GM21381 (cell line): ENCODE data around the gene GOT2.
A peak's percentile ranks its signal among the peaks of the same experiment; 100 is the strongest.
"Not testable (repeated sequence)": the region's sequence is repeated elsewhere in the genome, so short reads cannot be mapped to it uniquely, and the experiment has no call there.

Source experiments
- ATAC-seq: cut with Tn5 transposase; IDR thresholded peaks from one replicate; pipeline ENCODE4 v1.9.1; 2021; ENCODE audit warnings: mild to moderate bottlenecking, moderate library complexity; ENCODE audit not compliant: unreplicated experiment

The GOT2 gene

GRCh38 chr16:58723109-58723508, 11.0 kb downstream of the GOT2 start:
- ATAC-seq = no peak

GRCh38 chr16:58717994-58718393, 16.1 kb downstream of the GOT2 start:
- no peak for ATAC-seq

DNA sequence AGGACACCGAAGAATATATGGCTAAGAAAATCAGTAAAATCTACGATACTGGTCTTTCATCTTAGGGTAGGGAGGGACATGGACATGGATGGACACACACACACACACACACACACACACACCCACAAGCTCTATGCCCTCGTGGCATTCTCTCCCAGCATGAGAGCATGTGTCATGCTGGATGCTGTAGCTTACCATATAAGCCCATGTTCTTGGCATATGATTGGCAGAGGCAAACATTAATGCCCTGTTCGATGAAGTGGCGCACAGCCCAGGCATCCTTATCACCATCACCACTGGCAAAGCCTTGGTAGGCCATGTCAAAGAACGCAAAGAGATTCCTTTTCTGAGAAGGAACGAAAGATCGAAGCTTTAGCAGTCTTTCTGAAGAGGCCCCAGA, 17.6 kb downstream of the GOT2 start:
- ATAC-seq = no peak

DNA sequence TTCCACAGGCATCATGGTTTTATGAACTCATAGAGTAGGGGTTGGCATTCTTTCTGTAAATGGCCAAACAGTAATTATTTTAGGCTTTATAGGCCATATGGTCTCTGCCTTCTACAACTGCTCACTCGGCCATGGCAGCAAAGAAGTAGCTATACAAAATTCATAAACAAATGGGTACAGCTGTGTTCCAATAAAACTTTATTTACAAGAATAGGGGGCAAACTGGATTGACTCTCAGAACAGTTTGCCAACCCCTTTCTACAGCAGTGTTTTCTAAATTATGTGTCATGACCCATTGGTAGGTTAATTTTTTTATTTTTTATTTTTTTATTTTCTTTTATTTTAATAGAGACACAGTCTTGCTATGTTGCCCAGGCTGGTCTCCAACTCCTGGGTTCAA, 20.4 kb downstream of the GOT2 start:
- no peak for ATAC-seq

DNA sequence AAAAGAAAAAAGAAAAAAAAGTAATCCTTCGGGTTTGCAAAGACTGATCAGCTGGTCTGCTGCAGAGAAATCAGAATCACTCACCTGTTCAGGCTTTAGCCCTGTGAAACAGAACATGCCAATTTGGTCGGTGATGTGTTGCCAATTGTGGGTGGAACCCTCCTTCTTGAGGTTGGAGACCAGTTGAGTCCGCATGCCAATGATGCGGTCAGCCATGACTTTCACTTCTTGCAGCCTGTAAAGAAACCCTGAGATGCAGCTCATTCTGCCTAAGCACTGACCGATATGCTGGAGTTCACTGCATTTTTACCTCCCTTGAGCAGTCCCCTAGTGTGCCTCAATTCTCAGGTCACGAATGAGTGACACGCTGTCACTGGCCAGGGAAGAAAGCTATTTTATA, 24.8 kb downstream of the GOT2 start:
- ATAC-seq = no peak

DNA sequence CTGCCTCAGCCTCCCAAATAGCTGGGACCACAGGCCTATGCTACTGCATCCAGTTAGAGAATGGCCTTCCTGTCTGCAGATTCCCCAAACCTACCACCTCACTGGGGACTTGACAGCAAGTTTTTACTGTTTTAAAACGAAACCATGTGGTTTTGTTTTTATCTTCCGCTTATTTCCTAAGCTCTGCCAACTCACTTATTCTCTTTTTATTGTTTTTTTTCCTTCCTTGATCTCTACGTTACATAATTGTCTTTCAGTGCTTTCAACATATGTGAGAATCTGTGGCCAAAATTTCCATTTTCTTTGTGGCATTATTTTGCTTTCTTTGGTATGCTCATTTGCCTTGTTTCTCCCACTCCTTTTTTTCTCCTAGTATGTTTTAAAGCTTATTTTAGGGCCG, 35.0 kb downstream of the GOT2 start:
- ATAC-seq = no peak

GRCh38 chr16:58695368-58695767, 38.7 kb downstream of the GOT2 start:
- no peak for ATAC-seq

GRCh38 chr16:58692450-58692849, 41.7 kb downstream of the GOT2 start:
- ATAC-seq = no peak

- ATAC-seq = not testable (repeated sequence)
These were observed 47.0 kb downstream of the GOT2 start for GRCh38 chr16:58686985-58687706.

DNA sequence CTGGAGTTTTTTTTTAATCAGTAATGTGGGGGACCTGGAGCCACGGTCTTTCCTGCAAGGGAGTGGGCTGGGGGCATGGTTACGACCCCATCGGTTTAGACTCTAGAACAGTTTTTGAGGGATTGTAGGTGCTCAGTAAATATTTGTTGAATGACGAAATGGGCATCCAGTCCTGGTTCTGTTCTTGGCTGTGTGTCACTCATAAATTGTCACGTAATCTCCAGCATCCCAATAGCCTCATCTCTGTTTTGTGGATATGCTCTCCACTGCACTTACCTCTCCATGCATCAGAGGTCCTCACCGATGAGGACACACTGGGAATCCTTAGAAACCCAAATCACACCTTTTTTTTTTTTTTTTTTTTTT, 49.0 kb downstream of the GOT2 start:
- no peak for ATAC-seq

DNA sequence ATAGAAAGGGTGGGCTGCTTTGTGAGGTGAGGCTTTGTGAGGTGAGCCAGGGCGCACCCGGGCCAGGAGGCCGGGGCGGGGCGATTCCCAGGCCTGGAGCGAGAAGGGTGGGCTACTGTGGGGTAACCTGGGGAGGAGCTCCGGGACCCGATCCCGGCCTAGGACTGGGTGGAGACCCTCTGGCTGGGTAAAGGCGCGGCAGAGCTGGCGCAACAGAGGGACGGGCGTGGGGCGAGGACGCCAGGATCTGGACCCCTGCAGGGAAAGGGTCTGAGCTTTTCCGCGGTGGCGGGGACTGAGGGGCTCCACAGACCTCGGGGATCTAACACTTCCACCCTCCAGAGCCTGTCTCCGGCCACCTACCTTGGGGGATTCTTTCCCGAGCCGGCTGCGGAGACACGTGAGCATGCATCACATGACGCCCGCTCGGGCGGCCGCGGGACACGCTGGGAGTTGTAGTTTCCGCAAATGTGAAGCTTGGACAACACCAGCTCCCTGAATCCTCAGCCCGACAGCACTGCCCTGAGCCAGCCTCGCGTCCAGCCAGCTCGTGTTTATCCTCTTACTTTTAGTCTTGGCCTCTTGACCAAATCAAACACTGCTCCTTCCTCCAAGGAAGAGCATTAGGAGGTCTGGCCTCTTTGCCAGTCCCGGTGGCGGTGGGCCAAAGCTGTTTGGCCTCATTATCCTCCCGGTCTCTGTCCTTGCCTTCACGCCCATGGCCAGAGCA, 49.6 kb downstream of the GOT2 start, which contains the start of gene SLC38A7:
SLC38A7 (minus strand) TSS at position 417 of the 730 bp plus-strand sequence. CDS start 4,644 bp downstream, outside the sequence.
- ATAC-seq = peak; percentile 99

DNA sequence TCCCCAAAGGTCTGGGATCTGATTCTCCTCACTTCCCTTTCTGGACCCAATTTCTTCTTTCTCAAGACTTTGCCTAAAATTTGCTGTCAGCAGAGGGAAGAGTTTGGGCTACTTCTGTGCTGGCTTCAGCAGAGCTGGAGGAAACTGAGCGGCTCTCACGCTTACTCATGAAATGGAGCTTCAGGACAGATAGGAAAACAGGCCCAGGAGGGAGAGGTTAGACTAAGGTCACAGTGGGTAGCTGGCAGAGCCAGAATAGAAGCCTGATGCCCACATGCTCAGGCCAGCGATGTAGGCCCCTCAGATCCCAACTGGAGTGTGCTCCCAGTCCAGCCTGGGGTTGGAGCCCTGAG, 50.1 kb downstream of the GOT2 start:
- ATAC-seq = no peak

GRCh38 chr16:58679763-58680162, 54.4 kb downstream of the GOT2 start:
- ATAC-seq = no peak

- no peak for ATAC-seq
These were observed 55.4 kb downstream of the GOT2 start for GRCh38 chr16:58678716-58679115.

DNA sequence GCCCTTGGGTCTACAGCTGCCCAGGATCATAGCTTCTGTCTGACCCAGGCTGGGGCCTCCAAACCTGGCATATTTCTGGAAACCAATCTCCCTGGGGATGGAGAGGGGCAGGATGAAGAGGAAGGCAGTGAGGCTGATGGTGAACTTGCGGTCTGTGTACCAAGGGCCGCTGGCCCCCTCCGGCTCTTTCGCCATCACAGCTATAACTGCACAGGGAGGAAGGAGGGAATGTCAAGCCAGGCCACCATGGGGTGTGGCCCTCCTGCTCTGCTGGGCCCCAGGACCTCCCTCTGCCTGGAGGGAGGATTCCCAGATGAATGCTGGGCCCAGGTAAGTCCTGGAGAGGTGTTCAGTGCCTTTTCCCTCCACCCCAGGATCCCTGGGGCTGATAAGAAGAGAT, 55.8 kb downstream of the GOT2 start:
- no peak for ATAC-seq

DNA sequence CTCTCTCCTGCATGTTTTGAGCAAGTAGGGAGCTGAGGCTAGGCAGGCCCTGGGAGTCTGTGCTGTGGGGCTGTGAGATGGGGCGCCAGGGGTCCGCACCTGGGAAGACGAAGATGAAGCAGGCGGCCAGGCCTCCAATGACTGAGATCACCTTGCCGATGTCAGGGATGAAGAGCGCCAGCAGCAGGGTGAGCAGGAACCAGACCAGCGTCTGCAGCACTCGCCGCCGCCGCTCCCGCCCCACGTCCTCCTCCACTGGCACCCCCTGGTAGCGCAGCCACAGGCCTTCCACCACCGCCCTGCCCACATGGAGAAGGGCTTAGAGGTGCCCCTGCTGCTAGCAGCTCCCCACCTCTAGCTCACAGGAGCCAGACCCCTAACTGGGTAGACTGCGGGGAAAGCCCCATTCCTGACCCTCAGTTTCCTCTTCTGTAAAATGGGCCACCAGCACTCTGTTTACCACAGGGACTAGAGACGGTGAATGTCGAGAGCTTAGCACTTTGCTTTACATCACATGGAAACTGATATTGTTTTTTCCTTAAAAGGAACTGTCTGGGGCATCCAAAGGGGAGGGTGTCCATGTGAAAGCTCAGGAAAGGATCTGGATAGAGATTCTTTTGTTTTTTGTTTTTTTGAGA, 63.1 kb downstream of the GOT2 start:
- no peak for ATAC-seq

DNA sequence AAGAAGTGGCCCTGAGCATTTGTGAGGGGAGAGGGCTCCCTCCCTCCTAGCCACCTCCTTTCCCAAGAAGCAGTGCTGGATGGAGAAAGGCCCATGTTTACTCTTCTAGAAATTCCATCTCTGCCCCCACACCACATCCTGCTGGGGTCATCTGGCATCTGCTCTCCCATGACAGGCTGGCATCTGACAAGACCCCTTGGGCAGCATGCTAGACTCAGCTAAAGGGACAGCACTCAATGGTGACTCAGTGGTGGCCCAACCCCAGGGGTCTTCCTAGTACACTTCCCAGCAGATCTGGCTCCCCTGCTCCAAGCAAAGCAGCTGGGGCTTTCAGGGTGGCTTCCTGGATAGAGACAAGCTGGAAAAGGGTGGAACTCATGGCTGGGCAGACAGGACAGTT, 63.9 kb downstream of the GOT2 start:
- no peak for ATAC-seq

DNA sequence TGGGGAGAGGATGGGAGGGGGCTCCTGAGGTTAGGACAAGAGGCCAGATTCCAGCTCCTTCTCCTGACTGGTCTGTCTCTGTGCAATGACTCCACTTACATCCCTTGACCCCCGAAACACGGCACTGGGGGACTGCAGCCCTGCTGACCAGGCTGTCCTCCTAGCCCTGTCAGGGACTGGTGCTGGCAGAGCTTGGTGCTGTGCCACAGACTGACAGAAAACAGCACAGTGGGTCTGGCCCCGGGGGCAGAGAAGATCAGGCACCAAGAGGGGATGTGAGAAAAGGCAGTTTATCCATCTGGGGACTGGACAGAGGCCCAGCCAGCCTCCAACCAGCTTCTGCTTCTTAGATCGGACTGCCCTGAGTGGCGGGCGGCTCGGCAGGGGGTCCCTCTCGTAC, 68.9 kb downstream of the GOT2 start:
- no peak for ATAC-seq

GRCh38 chr16:58661199-58661830, 72.8 kb downstream of the GOT2 start:
- peak; percentile 70 for ATAC-seq

DNA sequence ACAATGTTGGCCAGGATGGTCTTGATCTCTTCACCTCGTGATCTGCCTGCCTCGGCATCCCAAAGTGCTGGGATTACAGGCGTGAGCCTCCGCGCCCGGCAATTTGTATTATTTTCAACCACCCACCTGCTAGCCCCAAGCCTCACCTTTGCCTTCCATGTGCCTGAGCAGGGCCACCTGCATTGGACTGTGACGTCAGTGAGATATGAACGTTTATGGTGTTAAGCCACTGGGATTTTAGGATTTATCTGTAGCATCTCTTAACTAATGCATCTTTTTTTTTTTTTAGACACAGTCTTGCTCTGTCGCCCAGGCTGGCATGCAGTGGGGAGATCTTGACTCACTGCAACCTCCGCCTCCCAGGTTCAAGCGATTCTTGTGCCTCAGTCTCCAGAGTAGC, 74.2 kb downstream of the GOT2 start:
- ATAC-seq = not testable (repeated sequence)

DNA sequence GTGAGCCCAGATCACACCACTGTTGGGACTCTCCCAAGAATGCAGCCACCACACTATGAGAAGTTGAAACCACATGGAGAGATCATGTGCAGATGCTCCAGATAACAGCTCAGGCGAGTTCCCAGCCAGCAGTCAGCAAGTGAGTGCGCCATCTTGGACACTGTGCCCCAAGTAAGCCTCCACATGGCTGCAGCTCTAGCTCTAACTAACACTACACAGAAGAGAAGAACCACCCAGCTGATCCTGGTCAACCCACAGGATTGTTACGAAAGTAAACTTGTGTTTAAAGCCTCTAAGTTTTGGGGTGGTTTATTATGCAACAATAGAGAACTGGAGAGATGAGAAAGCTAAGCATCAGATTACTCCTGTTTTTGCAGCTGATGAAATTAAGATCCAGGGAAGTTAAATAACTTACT, 75.3 kb downstream of the GOT2 start:
- ATAC-seq = no peak
